ENCODE data around the gene PRRT3.

Gene PRRT3

DNA sequence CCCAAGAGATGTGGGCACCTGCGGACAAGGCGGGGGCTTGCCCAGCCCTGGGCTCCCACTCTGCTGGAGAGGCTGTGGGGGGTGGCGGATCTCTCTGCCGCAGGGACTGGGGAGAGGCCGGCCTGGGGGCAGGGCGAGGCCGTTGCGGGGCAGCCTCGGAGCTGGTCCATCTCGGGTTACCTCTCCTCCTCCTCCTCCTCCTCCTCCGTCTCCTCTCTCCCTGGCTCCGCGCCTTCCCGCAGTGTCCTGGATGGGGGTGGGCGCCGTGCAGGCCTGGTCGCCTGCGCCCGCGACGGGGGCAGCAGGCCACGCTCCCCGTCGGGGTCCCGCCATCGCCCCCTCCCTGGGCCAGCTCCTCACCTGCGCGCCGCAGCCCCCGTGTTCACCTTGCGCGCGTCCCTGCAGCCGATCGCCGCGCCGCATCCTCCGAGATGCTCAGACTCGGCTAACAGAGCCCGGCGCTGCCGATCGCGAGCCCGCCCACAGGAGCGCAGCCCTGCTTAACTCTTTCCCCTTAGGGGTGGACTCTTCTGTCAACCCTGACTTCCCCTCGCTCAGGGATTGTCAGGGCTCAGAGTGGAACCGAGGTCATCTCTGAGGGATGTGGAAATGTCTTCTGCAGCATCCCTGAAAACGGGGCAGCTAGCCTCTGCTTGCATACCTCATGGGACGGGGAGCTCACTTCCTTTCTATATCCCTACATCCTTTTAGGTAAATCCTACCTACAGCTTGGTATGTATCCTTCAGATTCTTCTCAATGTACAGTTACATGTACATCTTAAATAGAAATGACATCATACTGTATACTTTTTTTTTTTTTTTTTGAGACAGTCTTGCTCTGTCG is at the start of gene PRRT3:
PRRT3 (minus strand) TSS at position 447 of the 844 bp plus-strand sequence. CDS start 2,293 bp downstream, outside the sequence.
- no peak within 1 kb of the TSS for H3K27ac ChIP-seq (ENCODE audit: low read depth, low read length)
- peak within 1 kb of the TSS; percentile 83 for H3K4me3 ChIP-seq (ENCODE audit: low read depth, low read length)
- no peaks in the 10 kb centered on the region for H3K36me3 ChIP-seq (ENCODE audit: insufficient read depth, low read length)
- H3K79me2 ChIP-seq (ENCODE audit: control insufficient read depth, insufficient read depth, low read length, unreplicated experiment): no peaks in the 10 kb centered on the region
- H3K4me1 ChIP-seq (ENCODE audit: control insufficient read depth, insufficient read depth, low read length, unreplicated experiment): peaks cover 27% of the 10 kb centered on the region
- no peak within 1 kb of the TSS for H2AFZ ChIP-seq (ENCODE audit: low read length, unreplicated experiment)
- no peaks in the 10 kb centered on the region for H3K27me3 ChIP-seq (ENCODE audit: insufficient read depth, low read length)

DNA sequence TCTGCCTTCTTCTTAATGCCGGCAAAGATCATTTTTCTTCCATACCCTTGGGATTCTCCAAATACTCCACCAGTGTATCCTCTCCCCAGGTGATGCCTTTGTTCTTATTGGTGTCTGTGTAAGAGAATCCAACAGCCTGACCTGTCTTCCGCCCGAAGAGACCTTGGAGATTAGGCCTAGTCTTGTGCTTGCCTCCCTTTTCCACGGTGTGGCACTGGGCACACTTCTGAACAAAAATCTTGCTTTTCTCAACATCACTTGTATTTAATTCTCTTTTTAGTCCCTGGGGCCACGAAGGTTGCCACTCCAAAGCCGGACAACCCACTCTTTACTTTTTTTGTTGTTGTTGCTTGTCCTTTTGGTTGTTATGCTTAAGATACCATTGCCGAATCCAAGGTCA is 48.5 kb upstream of the PRRT3 start:
- Histone ChIP-seq H3K36me3 (ENCODE audit: insufficient read depth, low read length) (peaks cover 33% of the 10 kb centered on the region), H3K27me3 (ENCODE audit: insufficient read depth, low read length) (no peaks in the 10 kb centered on the region), H3K27ac (ENCODE audit: low read depth, low read length) (no peak overlapping the region), H3K79me2 (ENCODE audit: control insufficient read depth, insufficient read depth, low read length, unreplicated experiment) (peaks cover 8% of the 10 kb centered on the region), H3K4me1 (ENCODE audit: control insufficient read depth, insufficient read depth, low read length, unreplicated experiment) (peaks cover 13% of the 10 kb centered on the region), H2AFZ (ENCODE audit: low read length, unreplicated experiment) (no peak overlapping the region), H3K4me3 (ENCODE audit: low read depth, low read length) (no peak overlapping the region)

DNA sequence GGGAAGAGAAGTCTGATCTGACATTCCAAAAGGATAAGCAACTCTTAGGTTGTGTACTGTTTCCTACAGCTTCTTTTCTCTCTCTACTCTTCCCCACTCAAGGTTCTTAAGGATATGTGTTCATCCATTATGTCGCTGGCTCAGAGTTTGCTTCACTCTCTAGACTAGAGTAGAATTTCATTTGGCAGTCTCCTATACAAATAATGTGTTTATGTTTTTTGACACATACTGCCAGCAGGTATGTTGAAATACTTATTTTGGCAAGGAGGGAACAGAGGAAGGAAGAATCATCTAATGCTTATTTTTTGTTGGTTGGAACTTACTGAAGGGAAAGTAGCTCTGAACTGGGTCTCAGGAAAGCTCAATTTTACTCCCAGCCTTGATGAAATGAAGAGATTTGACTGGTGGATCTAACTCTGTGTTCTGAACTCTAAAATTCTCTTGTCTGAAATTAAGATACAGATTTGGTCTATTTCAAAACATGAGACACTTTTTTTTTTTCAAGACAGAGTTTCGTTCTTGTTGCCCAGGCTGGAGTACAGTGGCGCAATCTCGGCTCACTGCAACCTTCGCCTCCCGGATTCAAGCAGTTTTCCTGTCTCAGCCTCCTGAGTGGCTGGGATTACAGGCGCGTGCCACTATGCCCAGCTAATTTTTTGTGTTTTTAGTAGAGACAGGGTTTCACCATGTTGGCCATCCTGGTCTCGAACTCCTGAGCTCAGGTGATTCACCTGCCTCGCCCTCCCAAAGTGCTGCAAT is 42.1 kb upstream of the PRRT3 start:
- Histone ChIP-seq H3K79me2 (ENCODE audit: control insufficient read depth, insufficient read depth, low read length, unreplicated experiment) (peaks cover 36% of the 10 kb centered on the region), H2AFZ (ENCODE audit: low read length, unreplicated experiment) (no peak overlapping the region), H3K27ac (ENCODE audit: low read depth, low read length) (peak overlapping the region; percentile 39), H3K4me3 (ENCODE audit: low read depth, low read length) (peak overlapping the region; percentile 29; the same call in 1 of the 2 replicates), H3K36me3 (ENCODE audit: insufficient read depth, low read length) (peaks cover 7% of the 10 kb centered on the region), H3K4me1 (ENCODE audit: control insufficient read depth, insufficient read depth, low read length, unreplicated experiment) (peaks cover 20% of the 10 kb centered on the region), H3K27me3 (ENCODE audit: insufficient read depth, low read length) (no peaks in the 10 kb centered on the region)

- Histone ChIP-seq H3K4me1 (ENCODE audit: control insufficient read depth, insufficient read depth, low read length, unreplicated experiment) (peaks cover 11% of the 10 kb centered on the region), H3K27me3 (ENCODE audit: insufficient read depth, low read length) (no peaks in the 10 kb centered on the region), H2AFZ (ENCODE audit: low read length, unreplicated experiment) (no peak overlapping the region), H3K79me2 (ENCODE audit: control insufficient read depth, insufficient read depth, low read length, unreplicated experiment) (peaks cover 51% of the 10 kb centered on the region), H3K4me3 (ENCODE audit: low read depth, low read length) (peak overlapping the region; percentile 92), H3K27ac (ENCODE audit: low read depth, low read length) (peak overlapping the region; percentile 17; the same call in 1 of the 2 replicates), H3K36me3 (ENCODE audit: insufficient read depth, low read length) (no peaks in the 10 kb centered on the region; the same call in 1 of the 2 replicates)
Measured at GRCh38 chr3:9986230-9986725, 34.1 kb upstream of the PRRT3 start.

- Histone ChIP-seq H3K27me3 (ENCODE audit: insufficient read depth, low read length) (no peaks in the 10 kb centered on the region), H3K4me1 (ENCODE audit: control insufficient read depth, insufficient read depth, low read length, unreplicated experiment) (peaks cover 38% of the 10 kb centered on the region), H3K27ac (ENCODE audit: low read depth, low read length) (no peak overlapping the region; the same call in 1 of the 2 replicates), H3K4me3 (ENCODE audit: low read depth, low read length) (no peak overlapping the region), H3K36me3 (ENCODE audit: insufficient read depth, low read length) (peaks cover under 1% of the 10 kb centered on the region; the same call in 1 of the 2 replicates), H2AFZ (ENCODE audit: low read length, unreplicated experiment) (no peak overlapping the region), H3K79me2 (ENCODE audit: control insufficient read depth, insufficient read depth, low read length, unreplicated experiment) (peaks cover 32% of the 10 kb centered on the region)
Measured at GRCh38 chr3:9980251-9980650, 28.0 kb upstream of the PRRT3 start.

DNA sequence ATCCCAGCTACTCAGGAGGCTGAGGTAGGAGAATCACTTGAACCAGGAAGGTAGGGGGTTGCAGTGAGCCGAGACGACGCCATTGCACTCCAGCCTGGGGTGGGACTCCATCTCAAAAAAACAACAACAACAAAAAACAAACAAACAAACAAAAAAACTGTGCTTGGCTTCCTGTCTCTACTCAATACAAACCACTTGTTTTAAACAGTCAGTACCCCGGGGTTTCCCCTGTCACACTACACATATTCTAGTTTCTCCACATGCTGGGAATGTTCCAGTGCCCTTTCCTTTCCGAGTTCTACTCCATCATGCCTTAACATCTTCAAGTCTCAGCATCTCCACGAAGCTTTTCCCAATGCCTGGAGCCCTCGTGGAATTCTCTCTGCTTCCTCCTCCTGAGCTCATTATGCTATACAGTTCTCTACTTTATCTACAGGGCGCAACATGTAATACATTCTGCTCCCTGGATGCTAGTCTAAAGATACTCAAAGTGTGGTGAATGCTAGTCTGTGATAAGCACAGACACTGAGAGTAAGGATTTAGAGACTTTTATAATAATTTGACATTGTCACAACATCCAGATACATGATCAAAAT is 26.6 kb upstream of the PRRT3 start:
- Histone ChIP-seq H3K27ac (ENCODE audit: low read depth, low read length) (peak overlapping the region; percentile 63), H2AFZ (ENCODE audit: low read length, unreplicated experiment) (no peak overlapping the region), H3K36me3 (ENCODE audit: insufficient read depth, low read length) (peaks cover 9% of the 10 kb centered on the region; the same call in 1 of the 2 replicates)

GRCh38 chr3:9976721-9977709 is 24.8 kb upstream of the PRRT3 start:
- peaks cover 19% of the 10 kb centered on the region for H3K79me2 ChIP-seq (ENCODE audit: control insufficient read depth, insufficient read depth, low read length, unreplicated experiment)
- H3K27ac ChIP-seq (ENCODE audit: low read depth, low read length): peak overlapping the region; percentile 90
- peaks cover 36% of the 10 kb centered on the region for H3K4me1 ChIP-seq (ENCODE audit: control insufficient read depth, insufficient read depth, low read length, unreplicated experiment)
- H2AFZ ChIP-seq (ENCODE audit: low read length, unreplicated experiment): no peak overlapping the region
- peak overlapping the region; percentile 39; the same call in 1 of the 2 replicates for H3K4me3 ChIP-seq (ENCODE audit: low read depth, low read length)
- peaks cover 14% of the 10 kb centered on the region; the same call in 1 of the 2 replicates for H3K36me3 ChIP-seq (ENCODE audit: insufficient read depth, low read length)
- no peaks in the 10 kb centered on the region for H3K27me3 ChIP-seq (ENCODE audit: insufficient read depth, low read length)

More for the DNA sequence above, 26.6 kb upstream of the PRRT3 start:
- Histone ChIP-seq H3K79me2 (ENCODE audit: control insufficient read depth, insufficient read depth, low read length, unreplicated experiment) (peaks cover 26% of the 10 kb centered on the region), H3K4me3 (ENCODE audit: low read depth, low read length) (no peak overlapping the region), H3K4me1 (ENCODE audit: control insufficient read depth, insufficient read depth, low read length, unreplicated experiment) (peaks cover 36% of the 10 kb centered on the region), H3K27me3 (ENCODE audit: insufficient read depth, low read length) (no peaks in the 10 kb centered on the region)

DNA sequence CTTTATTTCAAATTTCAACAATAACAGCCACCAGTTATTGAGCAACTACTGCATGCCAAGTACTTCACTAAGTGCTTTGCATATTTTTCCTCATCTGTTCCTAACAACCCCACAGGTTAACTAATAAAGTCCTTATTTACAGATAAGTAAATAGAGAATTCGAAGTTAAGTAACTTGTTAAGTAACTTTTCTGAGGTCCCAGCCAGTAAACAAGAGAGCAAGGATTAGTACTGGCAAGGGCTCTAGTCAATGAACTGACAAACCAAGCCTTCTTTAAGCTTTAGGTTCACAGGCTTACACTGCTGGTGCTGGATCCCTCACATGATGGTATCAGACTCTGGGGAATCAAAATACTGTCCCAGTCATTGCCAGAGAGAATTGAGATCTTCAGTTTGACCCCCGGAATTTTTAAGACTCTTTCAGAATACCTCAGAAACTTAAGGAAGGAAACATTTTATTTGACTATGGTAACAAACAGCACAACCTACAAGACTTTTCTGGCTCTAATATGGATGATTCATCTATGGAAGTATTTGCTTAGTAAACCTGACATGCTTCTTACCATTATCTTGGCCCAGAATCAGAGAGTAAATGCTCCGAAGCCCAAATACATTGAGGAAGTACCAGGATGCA is 17.9 kb upstream of the PRRT3 start:
- Histone ChIP-seq H3K27ac (ENCODE audit: low read depth, low read length) (peak overlapping the region; percentile 96), H3K27me3 (ENCODE audit: insufficient read depth, low read length) (no peaks in the 10 kb centered on the region), H2AFZ (ENCODE audit: low read length, unreplicated experiment) (no peak overlapping the region), H3K79me2 (ENCODE audit: control insufficient read depth, insufficient read depth, low read length, unreplicated experiment) (peaks cover 2% of the 10 kb centered on the region), H3K36me3 (ENCODE audit: insufficient read depth, low read length) (peaks cover 47% of the 10 kb centered on the region), H3K4me1 (ENCODE audit: control insufficient read depth, insufficient read depth, low read length, unreplicated experiment) (peaks cover 26% of the 10 kb centered on the region), H3K4me3 (ENCODE audit: low read depth, low read length) (peak overlapping the region; percentile 38; the same call in 1 of the 2 replicates)

GRCh38 chr3:9969632-9970019 is 17.4 kb upstream of the PRRT3 start:
- peaks cover 2% of the 10 kb centered on the region for H3K79me2 ChIP-seq (ENCODE audit: control insufficient read depth, insufficient read depth, low read length, unreplicated experiment)
- H3K4me1 ChIP-seq (ENCODE audit: control insufficient read depth, insufficient read depth, low read length, unreplicated experiment): peaks cover 26% of the 10 kb centered on the region
- H3K27me3 ChIP-seq (ENCODE audit: insufficient read depth, low read length): no peaks in the 10 kb centered on the region
- H3K36me3 ChIP-seq (ENCODE audit: insufficient read depth, low read length): peaks cover 45% of the 10 kb centered on the region
- peak overlapping the region; percentile 38; the same call in 1 of the 2 replicates for H3K4me3 ChIP-seq (ENCODE audit: low read depth, low read length)
- no peak overlapping the region for H2AFZ ChIP-seq (ENCODE audit: low read length, unreplicated experiment)
- H3K27ac ChIP-seq (ENCODE audit: low read depth, low read length): peak overlapping the region; percentile 96

All from ACC112 (cell line).